Gastroesophageal sphincter (tissue), 4 donors: ENCODE measurements around the gene EIF4B. TPM values are rescaled to one million over a fixed set of nuclear protein-coding genes. Genes with fewer than 3 reads are reported as not detected.

ENCODE experiments used
- ATAC-seq: fragments of 150-250 bp; one replicate; pipeline ENCODE4 v1.9.1; 2016; ENCODE audit warnings: mild to moderate bottlenecking, moderate library complexity
- H3K27ac ChIP-seq, 4 donors: fragments of 200-600 bp; sonication (generic) in 3 of 4; 1 replicate in 3 of 4; 2 replicates in 1 of 4; pipeline ENCODE4 v1.5.1; 2016 to 2019
- H3K27me3 ChIP-seq: fragments of 200-600 bp; sonication (generic); one replicate; pipeline ENCODE4 v1.5.1; 2019
- H3K36me3 ChIP-seq, 2 donors: fragments of 200-600 bp; sonication (generic); one replicate each; pipeline ENCODE4 v1.5.1; 2019; ENCODE audit warnings: control low read depth in 1 of 2
- H3K4me1 ChIP-seq, 3 donors: fragments of 200-600 bp; sonication (generic); 1 replicate in 2 of 3; 2 replicates in 1 of 3; pipeline ENCODE4 v1.5.1; 2016 to 2019; ENCODE audit warnings: control low read depth in 2 of 3
- H3K4me3 ChIP-seq, 2 donors: fragments of 200-600 bp; sonication (generic); one replicate each; pipeline ENCODE4 v1.5.1; 2019; ENCODE audit warnings: mild to moderate bottlenecking in 1 of 2, moderate library complexity in 1 of 2
- H3K9me3 ChIP-seq, 3 donors: fragments of 200-600 bp; sonication (generic); one replicate each; pipeline ENCODE4 v1.5.1; 2017 to 2019; ENCODE audit warnings: control low read depth in 2 of 3
- CTCF ChIP-seq, 4 experiments: fragments of 200-600 bp in 2 of 4; fragments of 450-650 bp in 2 of 4; sonication (generic) in 1 of 4; IDR thresholded peaks; one replicate each; pipeline ENCODE4 v1.5.1; 2017 to 2019; ENCODE audit warnings: antibody characterized with exemption in 4 of 4, mild to moderate bottlenecking in 2 of 4, moderate library complexity in 2 of 4
- EP300 ChIP-seq: sonication (generic); formaldehyde crosslinking; IDR thresholded peaks from one replicate; pipeline ENCODE4 v1.6.1; 2017; ENCODE audit warnings: antibody characterized with exemption, mild to moderate bottlenecking
- POLR2A ChIP-seq, 2 donors: fragments of 450-650 bp; IDR thresholded peaks; one replicate each; pipeline ENCODE4 v1.6.1; 2017; ENCODE audit warnings: antibody characterized with exemption in 2 of 2, mild to moderate bottlenecking in 2 of 2, moderate library complexity in 1 of 2
- POLR2AphosphoS5 ChIP-seq: sonication (generic); formaldehyde crosslinking; IDR thresholded peaks from one replicate; pipeline ENCODE4 v1.6.1; 2017; ENCODE audit warnings: antibody characterized with exemption
- WGBS, 2 donors: methylation state at CpG; one replicate each; pipeline ENCODE4 v1.1.5; 2018; ENCODE audit warnings: low coverage in 1 of 2; 5-methylcytosine and 5-hydroxymethylcytosine counted together
- total RNA-seq, 4 donors: library from RNA; depleted of rRNA; stranded (reverse); fragments of >200 nt; gene quantifications; one replicate each; pipeline ENCODE4 v1.1.0, GENCODE V29; 2016

The EIF4B gene
- total RNA-seq, 4 donors from 2014 or later = 521 to 701 (median 591) TPM

- Histone ChIP-seq H3K9me3 (no peaks in the 10 kb centered on the region), H3K4me1 (peaks cover 0 to 99% (median 45%) of the 10 kb centered on the region in 3 donors), H3K36me3 (peaks cover 0 to 100% of the 10 kb centered on the region in 2 donors), H3K4me3 (no peak overlapping the region), H3K27me3 (no peaks in the 10 kb centered on the region), H3K27ac (peak overlapping the region in 3 of 4 donors; percentile 85 to 95 (median 86))
- ATAC-seq = no peak
- no CpG with 5 or more reads among the region's 17 CpGs for WGBS, 2 donors
- TF ChIP-seq EP300 = no peak
- no peak for TF ChIP-seq CTCF (IDR thresholded peaks at IDR 0.05)
- TF ChIP-seq POLR2AphosphoS5 = no peak
- TF ChIP-seq POLR2A (IDR thresholded peaks at IDR 0.05) = no peak
These were observed 53.9 kb downstream of the EIF4B start for GRCh38 chr12:53060064-53060720.

GRCh38 chr12:53060721-53061276, 54.5 kb downstream of the EIF4B start:
- Histone ChIP-seq H3K4me3 (no peak overlapping the region), H3K27me3 (no peaks in the 10 kb centered on the region), H3K27ac (peak overlapping the region in 3 of 4 donors; percentile 85 to 95 (median 86)), H3K4me1 (peaks cover 0 to 99% (median 48%) of the 10 kb centered on the region in 3 donors), H3K9me3 (no peaks in the 10 kb centered on the region), H3K36me3 (peaks cover 0 to 100% of the 10 kb centered on the region in 2 donors)
- TF ChIP-seq CTCF (IDR thresholded peaks at IDR 0.05) = no peak
- no peak for TF ChIP-seq POLR2AphosphoS5
- TF ChIP-seq POLR2A (IDR thresholded peaks at IDR 0.05) = no peak
- TF ChIP-seq EP300 = no peak
- WGBS, 2 donors = 65 to 72% methylated on average over 2 to 6 of the region's 18 CpGs
- ATAC-seq = no peak

GRCh38 chr12:53061404-53062010, 55.3 kb downstream of the EIF4B start:
- 80% methylated on average over 1 of the region's 5 CpGs; no CpG with 5 or more reads in 1 of the 2 donors for WGBS, 2 donors
- TF ChIP-seq CTCF (IDR thresholded peaks at IDR 0.05) = peak in 2 of 4 experiments; percentile 8 to 18
- TF ChIP-seq EP300 = no peak
- Histone ChIP-seq H3K4me3 (no peak overlapping the region), H3K27me3 (no peaks in the 10 kb centered on the region), H3K9me3 (no peaks in the 10 kb centered on the region), H3K4me1 (peaks cover 0 to 100% (median 55%) of the 10 kb centered on the region in 3 donors), H3K27ac (peak overlapping the region in 3 of 4 donors; percentile 85 to 95 (median 86)), H3K36me3 (peaks cover 0 to 97% of the 10 kb centered on the region in 2 donors)
- no peak for ATAC-seq

- Histone ChIP-seq H3K36me3 (peaks cover 0 to 97% of the 10 kb centered on the region in 2 donors), H3K4me3 (no peak overlapping the region), H3K27me3 (no peaks in the 10 kb centered on the region), H3K27ac (peak overlapping the region in 3 of 4 donors; percentile 85 to 95 (median 86)), H3K9me3 (no peaks in the 10 kb centered on the region), H3K4me1 (peaks cover 0 to 100% (median 58%) of the 10 kb centered on the region in 3 donors)
- ATAC-seq = no peak
- 75 to 80% methylated on average over 1 to 5 of the region's 20 CpGs for WGBS, 2 donors
- TF ChIP-seq CTCF (IDR thresholded peaks at IDR 0.05) = no peak
- TF ChIP-seq POLR2A (IDR thresholded peaks at IDR 0.05) = no peak
- TF ChIP-seq POLR2AphosphoS5 = no peak
- TF ChIP-seq EP300 = no peak
These were observed 56.0 kb downstream of the EIF4B start for GRCh38 chr12:53062011-53062961.
